22Rv1 (cell line): Measurements from ENCODE around the gene CDAN1.

Source experiments
- H3K27ac ChIP-seq: fragments of 450-650 bp; 2 replicates; pipeline ENCODE4 v1.5.1; 2017
- CTCF ChIP-seq: fragments of 450-650 bp; IDR thresholded peaks from 2 replicates; pipeline ENCODE4 v1.5.1; 2017; ENCODE audit warnings: mild to moderate bottlenecking
- ZFX ChIP-seq: fragments of 450-650 bp; IDR thresholded peaks from 2 replicates; pipeline ENCODE4 v1.6.1; 2017; ENCODE audit warnings: antibody characterized with exemption, borderline replicate concordance

The CDAN1 gene

GRCh38 chr15:42707068-42707467 lies 29.9 kb downstream of the CDAN1 start:
- TF ChIP-seq ZFX (no peak), CTCF (no peak)
- H3K27ac ChIP-seq: peak overlapping the region; percentile 45

GRCh38 chr15:42705336-42705735 lies 31.6 kb downstream of the CDAN1 start:
- TF ChIP-seq CTCF (no peak), ZFX (no peak)
- no peak overlapping the region for H3K27ac ChIP-seq

- no peak overlapping the region for H3K27ac ChIP-seq
- TF ChIP-seq ZFX (no peak), CTCF (peak; percentile 91)
Observed at GRCh38 chr15:42704492-42704926, 32.4 kb downstream of the CDAN1 start.

GRCh38 chr15:42696626-42697025 lies 40.3 kb downstream of the CDAN1 start:
- H3K27ac ChIP-seq: no peak overlapping the region
- TF ChIP-seq ZFX (no peak), CTCF (no peak)

- H3K27ac ChIP-seq: no peak overlapping the region
- TF ChIP-seq ZFX (no peak), CTCF (no peak)
Observed at GRCh38 chr15:42695527-42696071, 41.3 kb downstream of the CDAN1 start.

- no peak for TF ChIP-seq CTCF
- H3K27ac ChIP-seq: no peak overlapping the region
Observed at GRCh38 chr15:42694398-42694797, 42.5 kb downstream of the CDAN1 start.

- no peak overlapping the region for H3K27ac ChIP-seq
- no peak for TF ChIP-seq CTCF
- no peak for TF ChIP-seq ZFX
Observed at GRCh38 chr15:42693942-42694341, 43.0 kb downstream of the CDAN1 start.
